Tibial artery (tissue), 4 donors: Measurements from ENCODE around the gene ATP8A1.

Experiments used
- DNase-seq, 2 donors: peaks; one replicate each; pipeline ENCODE4 v3.0.0-alpha.2; 2019
- H3K27ac ChIP-seq, 2 donors: fragments of 200-600 bp; sonication (generic) in 1 of 2; 1 replicate in 1 of 2; 2 replicates in 1 of 2; pipeline ENCODE4 v1.5.1; 2018 to 2019; ENCODE audit warnings: mild to moderate bottlenecking in 1 of 2
- H3K27me3 ChIP-seq, 2 donors: fragments of 200-600 bp; sonication (generic) in 1 of 2; one replicate each; pipeline versions ENCODE4 v1.5.1 to v1.6.0; 2016 to 2019
- H3K36me3 ChIP-seq, 3 donors: fragments of 200-600 bp; sonication (generic) in 2 of 3; one replicate each; pipeline ENCODE4 v1.5.1; 2016 to 2019; ENCODE audit warnings: mild to moderate bottlenecking in 2 of 3
- H3K4me1 ChIP-seq, 4 donors: fragments of 200-600 bp; sonication (generic) in 2 of 4; 1 replicate in 3 of 4; 2 replicates in 1 of 4; pipeline ENCODE4 v1.5.1; 2016 to 2019
- H3K4me3 ChIP-seq, 2 donors: fragments of 200-600 bp; sonication (generic) in 1 of 2; 1 replicate in 1 of 2; 2 replicates in 1 of 2; pipeline ENCODE4 v1.5.1; 2018 to 2019; ENCODE audit warnings: mild to moderate bottlenecking in 2 of 2
- H3K9me3 ChIP-seq, 3 donors: fragments of 200-600 bp; sonication (generic) in 1 of 3; one replicate each; pipeline ENCODE4 v1.5.1; 2016 to 2019
- intact Hi-C: fragments of 100-400 bp; cut with DNase I; formaldehyde crosslinking; loops from one replicate; pipeline ENCODE4 v1.15.0; 2023; ENCODE audit warnings: low total_unique reads
- TF ChIP-seq, protein P1 (sequence below), 2 experiments: fragments of 200-600 bp in 1 of 2; fragments of 450-650 bp in 1 of 2; IDR thresholded peaks; one replicate each; pipeline ENCODE4 v1.5.1; 2017 to 2019; ENCODE audit warnings: antibody characterized with exemption in 2 of 2, mild to moderate bottlenecking in 1 of 2, moderate library complexity in 1 of 2

ATP8A1 gene

DNA sequence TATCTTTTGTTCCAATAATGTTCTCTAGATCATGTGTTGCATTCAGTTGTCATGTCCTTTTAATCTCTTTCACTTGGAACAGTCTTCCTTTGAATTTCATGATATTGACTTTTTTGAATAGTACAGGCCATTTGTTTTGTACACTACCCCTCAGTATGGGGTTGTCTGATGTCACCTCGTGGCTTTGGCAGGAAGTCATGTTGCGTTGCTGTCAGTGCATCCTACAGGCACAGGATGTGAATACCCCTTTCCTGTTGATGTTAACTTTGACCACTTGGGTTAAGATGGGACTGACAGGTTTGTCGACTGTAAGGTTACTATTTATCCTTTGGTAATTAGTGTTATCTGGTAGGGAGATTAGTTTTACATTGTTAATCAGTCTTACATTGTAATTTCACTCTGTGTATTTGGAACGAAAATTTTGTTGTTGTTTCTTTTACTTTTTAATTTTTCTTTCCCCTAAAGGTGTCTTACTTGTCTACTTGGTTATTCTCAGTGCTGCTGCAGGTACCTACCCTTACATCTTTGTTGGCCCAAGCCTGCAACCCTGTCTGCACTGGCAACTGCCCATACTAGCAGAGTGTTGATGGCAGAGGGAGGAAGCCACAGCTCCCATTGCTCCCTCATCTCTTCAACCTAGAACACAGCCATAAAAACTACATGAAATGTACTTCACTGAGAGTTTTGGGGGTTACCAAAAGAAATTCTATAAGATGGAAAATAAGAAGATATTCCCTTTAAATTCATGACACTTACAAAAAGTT is 14.7 kb upstream of the ATP8A1 start:
- no peak for DNase-seq
- Histone ChIP-seq H3K4me3 (no peak overlapping the region), H3K36me3 (no peaks in the 10 kb centered on the region), H3K4me1 (peaks cover 0 to 18% (median 7%) of the 10 kb centered on the region in 4 donors), H3K27me3 (peaks cover 0 to 3% of the 10 kb centered on the region in 2 donors), H3K27ac (no peak overlapping the region), H3K9me3 (no peaks in the 10 kb centered on the region)
- intact Hi-C loops, result no loop called here
- TF ChIP-seq, protein P1, sequence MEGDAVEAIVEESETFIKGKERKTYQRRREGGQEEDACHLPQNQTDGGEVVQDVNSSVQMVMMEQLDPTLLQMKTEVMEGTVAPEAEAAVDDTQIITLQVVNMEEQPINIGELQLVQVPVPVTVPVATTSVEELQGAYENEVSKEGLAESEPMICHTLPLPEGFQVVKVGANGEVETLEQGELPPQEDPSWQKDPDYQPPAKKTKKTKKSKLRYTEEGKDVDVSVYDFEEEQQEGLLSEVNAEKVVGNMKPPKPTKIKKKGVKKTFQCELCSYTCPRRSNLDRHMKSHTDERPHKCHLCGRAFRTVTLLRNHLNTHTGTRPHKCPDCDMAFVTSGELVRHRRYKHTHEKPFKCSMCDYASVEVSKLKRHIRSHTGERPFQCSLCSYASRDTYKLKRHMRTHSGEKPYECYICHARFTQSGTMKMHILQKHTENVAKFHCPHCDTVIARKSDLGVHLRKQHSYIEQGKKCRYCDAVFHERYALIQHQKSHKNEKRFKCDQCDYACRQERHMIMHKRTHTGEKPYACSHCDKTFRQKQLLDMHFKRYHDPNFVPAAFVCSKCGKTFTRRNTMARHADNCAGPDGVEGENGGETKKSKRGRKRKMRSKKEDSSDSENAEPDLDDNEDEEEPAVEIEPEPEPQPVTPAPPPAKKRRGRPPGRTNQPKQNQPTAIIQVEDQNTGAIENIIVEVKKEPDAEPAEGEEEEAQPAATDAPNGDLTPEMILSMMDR (IDR thresholded peaks at IDR 0.05), result no peak

DNA sequence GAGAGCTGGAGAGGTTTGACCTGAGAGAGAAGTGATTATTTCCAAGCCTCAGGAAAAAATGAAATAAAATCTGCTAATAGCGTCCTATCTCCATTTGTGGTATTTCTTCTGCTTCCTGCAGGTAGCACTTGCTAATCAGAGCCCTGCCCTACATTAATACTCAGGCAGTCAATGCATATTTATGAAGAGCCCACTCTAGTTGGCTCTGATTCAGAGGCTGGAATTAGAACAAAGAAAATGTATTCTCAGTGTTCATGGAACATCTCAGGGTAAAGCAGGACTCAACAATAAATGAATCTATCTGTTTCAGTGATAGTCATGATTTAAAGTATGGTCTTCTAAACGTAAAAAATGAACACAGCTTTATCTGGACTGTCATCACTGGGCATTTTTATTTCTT is 1.4 kb upstream of the ATP8A1 start:
- Histone ChIP-seq H3K36me3 (no peaks in the 10 kb centered on the region), H3K4me3 (no peak overlapping the region), H3K27ac (peak overlapping the region in 1 of 2 donors; percentile 81), H3K9me3 (no peaks in the 10 kb centered on the region), H3K27me3 (no peaks in the 10 kb centered on the region), H3K4me1 (peaks cover 0 to 29% (median 18%) of the 10 kb centered on the region in 4 donors)
- TF ChIP-seq, protein P1 (IDR thresholded peaks at IDR 0.05), result no peak
- intact Hi-C loops, result loop anchor here (5.0 kb wide), 1 partner anchor 246 kb away; no protein-coding TSS in a partner anchor
- DNase-seq, result no peak

DNA sequence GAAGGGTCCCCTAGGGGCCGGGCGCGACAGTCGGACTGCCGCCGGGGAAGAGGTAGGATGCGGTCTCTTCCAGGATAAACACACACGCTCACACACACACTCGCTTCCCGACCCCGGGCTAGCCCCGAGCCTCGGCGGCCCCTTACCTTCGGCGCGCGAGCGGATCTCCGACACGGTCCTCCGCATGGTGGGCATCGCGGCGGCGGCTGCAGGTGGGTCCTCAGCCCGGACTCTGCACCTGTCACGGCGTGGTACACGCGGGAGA is 294 bp downstream of the ATP8A1 start:
- no peaks in the 10 kb centered on the region for H3K36me3 ChIP-seq
- H3K4me3 ChIP-seq, result peak overlapping the region; percentile 91 to 95
- no peaks in the 10 kb centered on the region for H3K27me3 ChIP-seq
- intact Hi-C loops, result loop anchor here (5.0 kb wide), 1 partner anchor 244 kb away; no protein-coding TSS in a partner anchor
- H3K9me3 ChIP-seq, result no peaks in the 10 kb centered on the region
- H3K4me1 ChIP-seq, result peaks cover 0 to 29% (median 18%) of the 10 kb centered on the region in 4 donors
- H3K27ac ChIP-seq, result peak overlapping the region; percentile 81 to 87
- DNase-seq, result no peak
- TF ChIP-seq, protein P1 (IDR thresholded peaks at IDR 0.05), result no peak

DNA sequence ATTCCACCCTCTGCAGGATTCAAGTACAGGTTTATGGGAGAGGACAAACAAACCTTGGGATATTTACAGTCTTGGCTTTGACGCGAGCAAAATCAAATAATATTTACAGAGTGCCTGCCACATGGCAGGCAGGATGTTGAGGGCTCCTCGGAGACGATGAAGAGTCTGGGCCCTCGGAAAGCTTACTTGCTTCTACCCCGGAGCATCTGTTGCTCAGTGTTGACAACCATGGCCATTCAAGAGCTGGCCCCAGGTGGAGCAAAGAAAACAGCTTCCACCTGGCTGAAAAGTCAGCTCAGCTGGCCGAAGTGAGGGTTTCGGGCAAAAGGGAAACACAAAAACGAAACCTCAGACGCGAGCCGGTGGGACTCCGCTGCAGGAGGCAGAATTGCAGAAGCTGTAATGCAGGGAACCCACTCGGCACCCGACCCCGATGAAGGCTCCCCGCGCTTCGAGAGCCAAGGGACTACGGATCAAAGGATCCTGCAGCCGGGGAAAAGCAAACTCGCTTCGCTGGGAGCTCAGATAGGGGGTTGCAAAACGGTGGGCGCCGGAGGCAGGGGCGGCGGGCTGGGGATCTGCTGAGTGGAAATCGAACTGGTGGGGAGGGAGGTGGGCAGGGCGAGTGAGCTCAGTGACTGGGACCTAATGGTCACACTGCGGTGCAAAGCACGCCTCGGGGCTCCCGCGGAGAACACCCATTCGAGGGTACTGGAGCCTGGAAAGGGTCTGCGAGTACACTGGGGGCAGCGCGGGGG is 805 bp downstream of the ATP8A1 start:
- peak; percentile 45 to 70 for DNase-seq
- Histone ChIP-seq H3K4me1 (peaks cover 0 to 29% (median 18%) of the 10 kb centered on the region in 4 donors), H3K36me3 (no peaks in the 10 kb centered on the region), H3K27me3 (no peaks in the 10 kb centered on the region), H3K9me3 (no peaks in the 10 kb centered on the region), H3K4me3 (peak overlapping the region; percentile 91 to 95), H3K27ac (peak overlapping the region; percentile 81 to 87)
- TF ChIP-seq, protein P1 (IDR thresholded peaks at IDR 0.05), result no peak
- intact Hi-C loops, result loop anchor here (5.0 kb wide), 1 partner anchor 244 kb away; no protein-coding TSS in a partner anchor

DNA sequence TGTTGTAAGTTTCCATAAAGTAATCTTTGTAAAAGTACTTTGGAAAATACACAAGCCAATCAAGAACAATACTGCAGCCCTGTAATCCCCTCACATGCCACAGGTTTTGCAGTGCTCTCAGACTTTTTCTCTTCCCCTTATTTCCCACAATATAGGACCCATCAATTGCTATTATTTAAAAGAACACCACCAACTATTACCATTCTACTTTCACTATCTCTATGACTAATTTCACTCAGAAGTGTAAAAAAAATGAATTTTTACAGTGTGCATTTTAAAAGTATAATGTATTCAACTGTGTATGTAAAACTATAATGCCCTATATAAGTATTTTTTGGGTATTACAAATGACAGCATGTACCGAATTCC is 1.7 kb downstream of the ATP8A1 start:
- DNase-seq, result no peak
- Histone ChIP-seq H3K36me3 (no peaks in the 10 kb centered on the region), H3K27me3 (no peaks in the 10 kb centered on the region), H3K4me3 (peak overlapping the region in 1 of 2 donors; percentile 91), H3K9me3 (no peaks in the 10 kb centered on the region), H3K27ac (peak overlapping the region; percentile 50 to 81), H3K4me1 (peaks cover 0 to 29% (median 18%) of the 10 kb centered on the region in 4 donors)
- intact Hi-C loops, result loop anchor here (5.0 kb wide), 1 partner anchor 243 kb away; no protein-coding TSS in a partner anchor
- TF ChIP-seq, protein P1 (IDR thresholded peaks at IDR 0.05), result no peak
